Measurements from ENCODE around the gene KRT17. TPM values are rescaled to one million over a fixed set of nuclear protein-coding genes. Genes with fewer than 3 reads are reported as not detected.
A peak's percentile ranks its signal among the peaks of the same experiment; 100 is the strongest.

KRT17 gene
- total RNA-seq, 1 experiment from 2014 or later = 1.5 TPM

DNA sequence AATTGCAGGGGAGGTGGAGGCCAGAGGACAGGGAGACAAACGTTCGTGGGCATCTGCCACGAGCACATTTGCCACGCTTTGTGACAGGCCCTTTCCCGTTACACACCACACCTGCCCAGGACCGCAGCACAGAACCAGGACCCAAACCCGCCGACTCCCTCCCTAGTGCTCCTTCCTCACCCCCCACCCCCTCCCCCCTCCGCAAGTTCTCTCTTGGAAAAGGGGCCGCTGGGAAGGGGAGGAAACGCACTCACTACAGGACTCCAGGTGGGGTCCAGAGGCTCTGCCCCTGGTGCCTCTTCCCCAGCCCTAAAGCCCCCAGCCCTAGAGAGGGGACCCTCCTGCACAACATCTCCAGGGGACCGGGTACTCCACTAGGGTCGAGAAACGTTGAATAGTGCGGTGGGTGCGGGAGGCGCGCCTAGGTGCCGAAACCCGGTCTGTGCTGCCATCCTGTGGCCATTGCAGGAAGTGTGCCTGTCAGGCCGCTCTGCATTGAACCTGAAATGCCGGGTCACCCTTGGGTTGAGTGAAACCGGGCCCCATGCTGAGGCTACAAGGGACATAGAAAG lies 42.4 kb upstream of the KRT17 start (continued):
- TF ChIP-seq, protein P1, sequence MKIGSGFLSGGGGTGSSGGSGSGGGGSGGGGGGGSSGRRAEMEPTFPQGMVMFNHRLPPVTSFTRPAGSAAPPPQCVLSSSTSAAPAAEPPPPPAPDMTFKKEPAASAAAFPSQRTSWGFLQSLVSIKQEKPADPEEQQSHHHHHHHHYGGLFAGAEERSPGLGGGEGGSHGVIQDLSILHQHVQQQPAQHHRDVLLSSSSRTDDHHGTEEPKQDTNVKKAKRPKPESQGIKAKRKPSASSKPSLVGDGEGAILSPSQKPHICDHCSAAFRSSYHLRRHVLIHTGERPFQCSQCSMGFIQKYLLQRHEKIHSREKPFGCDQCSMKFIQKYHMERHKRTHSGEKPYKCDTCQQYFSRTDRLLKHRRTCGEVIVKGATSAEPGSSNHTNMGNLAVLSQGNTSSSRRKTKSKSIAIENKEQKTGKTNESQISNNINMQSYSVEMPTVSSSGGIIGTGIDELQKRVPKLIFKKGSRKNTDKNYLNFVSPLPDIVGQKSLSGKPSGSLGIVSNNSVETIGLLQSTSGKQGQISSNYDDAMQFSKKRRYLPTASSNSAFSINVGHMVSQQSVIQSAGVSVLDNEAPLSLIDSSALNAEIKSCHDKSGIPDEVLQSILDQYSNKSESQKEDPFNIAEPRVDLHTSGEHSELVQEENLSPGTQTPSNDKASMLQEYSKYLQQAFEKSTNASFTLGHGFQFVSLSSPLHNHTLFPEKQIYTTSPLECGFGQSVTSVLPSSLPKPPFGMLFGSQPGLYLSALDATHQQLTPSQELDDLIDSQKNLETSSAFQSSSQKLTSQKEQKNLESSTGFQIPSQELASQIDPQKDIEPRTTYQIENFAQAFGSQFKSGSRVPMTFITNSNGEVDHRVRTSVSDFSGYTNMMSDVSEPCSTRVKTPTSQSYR (CRISPR knock-in tag; IDR thresholded peaks at IDR 0.05) = no peak
- TF ChIP-seq, protein P2, sequence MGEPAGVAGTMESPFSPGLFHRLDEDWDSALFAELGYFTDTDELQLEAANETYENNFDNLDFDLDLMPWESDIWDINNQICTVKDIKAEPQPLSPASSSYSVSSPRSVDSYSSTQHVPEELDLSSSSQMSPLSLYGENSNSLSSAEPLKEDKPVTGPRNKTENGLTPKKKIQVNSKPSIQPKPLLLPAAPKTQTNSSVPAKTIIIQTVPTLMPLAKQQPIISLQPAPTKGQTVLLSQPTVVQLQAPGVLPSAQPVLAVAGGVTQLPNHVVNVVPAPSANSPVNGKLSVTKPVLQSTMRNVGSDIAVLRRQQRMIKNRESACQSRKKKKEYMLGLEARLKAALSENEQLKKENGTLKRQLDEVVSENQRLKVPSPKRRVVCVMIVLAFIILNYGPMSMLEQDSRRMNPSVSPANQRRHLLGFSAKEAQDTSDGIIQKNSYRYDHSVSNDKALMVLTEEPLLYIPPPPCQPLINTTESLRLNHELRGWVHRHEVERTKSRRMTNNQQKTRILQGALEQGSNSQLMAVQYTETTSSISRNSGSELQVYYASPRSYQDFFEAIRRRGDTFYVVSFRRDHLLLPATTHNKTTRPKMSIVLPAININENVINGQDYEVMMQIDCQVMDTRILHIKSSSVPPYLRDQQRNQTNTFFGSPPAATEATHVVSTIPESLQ (CRISPR knock-in tag; IDR thresholded peaks at IDR 0.05) = no peak
- TF ChIP-seq OVOL2 (CRISPR knock-in tag; IDR thresholded peaks at IDR 0.05; ENCODE audit: borderline replicate concordance) (no peak), ZNF219 (CRISPR knock-in tag; IDR thresholded peaks at IDR 0.05; ENCODE audit: borderline replicate concordance) (no peak), CBFB (CRISPR knock-in tag; IDR thresholded peaks at IDR 0.05; ENCODE audit: low read depth) (no peak), ZNF232 (CRISPR knock-in tag; IDR thresholded peaks at IDR 0.05) (no peak), KAT7 (CRISPR knock-in tag; IDR thresholded peaks at IDR 0.05; ENCODE audit: borderline replicate concordance) (no peak), EMX1 (CRISPR knock-in tag; IDR thresholded peaks at IDR 0.05) (no peak), IRF2 (CRISPR knock-in tag; IDR thresholded peaks at IDR 0.05; ENCODE audit: borderline replicate concordance, low read depth) (no peak), PRRX2 (CRISPR knock-in tag; IDR thresholded peaks at IDR 0.05) (no peak), ZNF138 (CRISPR knock-in tag; conservative IDR thresholded peaks at IDR 0.05) (no peak), ZNF317 (CRISPR knock-in tag; IDR thresholded peaks at IDR 0.05; ENCODE audit: borderline replicate concordance, low read depth) (no peak), ETV6 (CRISPR knock-in tag; IDR thresholded peaks at IDR 0.05) (0 out of 2 replicates have a peak, but pooled peaks have one; percentile 45)
- TF ChIP-seq, protein P3, sequence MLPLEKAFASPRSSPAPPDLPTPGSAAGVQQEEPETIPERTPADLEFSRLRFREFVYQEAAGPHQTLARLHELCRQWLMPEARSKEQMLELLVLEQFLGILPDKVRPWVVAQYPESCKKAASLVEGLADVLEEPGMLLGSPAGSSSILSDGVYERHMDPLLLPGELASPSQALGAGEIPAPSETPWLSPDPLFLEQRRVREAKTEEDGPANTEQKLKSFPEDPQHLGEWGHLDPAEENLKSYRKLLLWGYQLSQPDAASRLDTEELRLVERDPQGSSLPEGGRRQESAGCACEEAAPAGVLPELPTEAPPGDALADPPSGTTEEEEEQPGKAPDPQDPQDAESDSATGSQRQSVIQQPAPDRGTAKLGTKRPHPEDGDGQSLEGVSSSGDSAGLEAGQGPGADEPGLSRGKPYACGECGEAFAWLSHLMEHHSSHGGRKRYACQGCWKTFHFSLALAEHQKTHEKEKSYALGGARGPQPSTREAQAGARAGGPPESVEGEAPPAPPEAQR (CRISPR knock-in tag; IDR thresholded peaks at IDR 0.05) = no peak
- TF ChIP-seq, protein P4, sequence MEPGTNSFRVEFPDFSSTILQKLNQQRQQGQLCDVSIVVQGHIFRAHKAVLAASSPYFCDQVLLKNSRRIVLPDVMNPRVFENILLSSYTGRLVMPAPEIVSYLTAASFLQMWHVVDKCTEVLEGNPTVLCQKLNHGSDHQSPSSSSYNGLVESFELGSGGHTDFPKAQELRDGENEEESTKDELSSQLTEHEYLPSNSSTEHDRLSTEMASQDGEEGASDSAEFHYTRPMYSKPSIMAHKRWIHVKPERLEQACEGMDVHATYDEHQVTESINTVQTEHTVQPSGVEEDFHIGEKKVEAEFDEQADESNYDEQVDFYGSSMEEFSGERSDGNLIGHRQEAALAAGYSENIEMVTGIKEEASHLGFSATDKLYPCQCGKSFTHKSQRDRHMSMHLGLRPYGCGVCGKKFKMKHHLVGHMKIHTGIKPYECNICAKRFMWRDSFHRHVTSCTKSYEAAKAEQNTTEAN (CRISPR knock-in tag; IDR thresholded peaks at IDR 0.05) = no peak
- TF ChIP-seq, protein P5, sequence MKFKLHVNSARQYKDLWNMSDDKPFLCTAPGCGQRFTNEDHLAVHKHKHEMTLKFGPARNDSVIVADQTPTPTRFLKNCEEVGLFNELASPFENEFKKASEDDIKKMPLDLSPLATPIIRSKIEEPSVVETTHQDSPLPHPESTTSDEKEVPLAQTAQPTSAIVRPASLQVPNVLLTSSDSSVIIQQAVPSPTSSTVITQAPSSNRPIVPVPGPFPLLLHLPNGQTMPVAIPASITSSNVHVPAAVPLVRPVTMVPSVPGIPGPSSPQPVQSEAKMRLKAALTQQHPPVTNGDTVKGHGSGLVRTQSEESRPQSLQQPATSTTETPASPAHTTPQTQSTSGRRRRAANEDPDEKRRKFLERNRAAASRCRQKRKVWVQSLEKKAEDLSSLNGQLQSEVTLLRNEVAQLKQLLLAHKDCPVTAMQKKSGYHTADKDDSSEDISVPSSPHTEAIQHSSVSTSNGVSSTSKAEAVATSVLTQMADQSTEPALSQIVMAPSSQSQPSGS (CRISPR knock-in tag; IDR thresholded peaks at IDR 0.05; ENCODE audit: borderline replicate concordance, low read depth) = no peak

DNA sequence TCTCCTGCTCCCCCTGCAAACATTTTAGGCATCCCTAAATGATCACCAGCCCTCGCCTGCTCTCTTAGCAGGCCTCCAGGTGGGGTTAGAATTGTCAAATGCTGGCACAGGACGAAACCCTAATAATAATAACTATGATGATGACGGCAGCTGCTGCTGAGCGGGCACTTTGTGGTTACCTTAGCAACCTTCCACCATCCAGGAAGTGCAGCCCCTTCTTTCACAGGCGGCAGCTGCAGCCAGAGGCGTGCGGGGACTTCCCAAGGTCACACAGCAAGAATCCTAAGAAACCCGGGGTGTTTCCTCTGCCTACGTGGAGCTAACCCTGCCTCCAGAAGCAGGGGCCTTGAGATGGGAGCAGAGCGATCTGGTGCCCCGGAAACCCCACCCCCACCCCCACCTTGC lies 41.9 kb upstream of the KRT17 start:
- ChIA-PET POLR2A (interaction anchor here (0.6 to 4.1 kb wide), 5 partner anchors 18 to 1046 kb away, joined by 3 to 38 read pairs (median 7); partner anchors contain the start of genes EIF1 and KRT19), CTCF (interaction anchor here (0.7 to 10.0 kb wide), 49 partner anchors 9 to 1051 kb away, joined by 3 to 380 read pairs (median 6); partner anchors contain the start of genes EIF1, JUP, KRT13 and KRT17)
- TF ChIP-seq, protein P1 (CRISPR knock-in tag; IDR thresholded peaks at IDR 0.05) = 0 out of 2 replicates have a peak, but pooled peaks have one; percentile 1
- TF ChIP-seq NFE2L1 (CRISPR knock-in tag; IDR thresholded peaks at IDR 0.05) = no peak
- TF ChIP-seq TEAD4 (CRISPR knock-in tag; IDR thresholded peaks at IDR 0.05) = no peak
- TF ChIP-seq EMX1 (CRISPR knock-in tag; IDR thresholded peaks at IDR 0.05) = no peak
- no peak for TF ChIP-seq SOX15 (CRISPR knock-in tag; IDR thresholded peaks at IDR 0.05)
- TF ChIP-seq, protein P6, sequence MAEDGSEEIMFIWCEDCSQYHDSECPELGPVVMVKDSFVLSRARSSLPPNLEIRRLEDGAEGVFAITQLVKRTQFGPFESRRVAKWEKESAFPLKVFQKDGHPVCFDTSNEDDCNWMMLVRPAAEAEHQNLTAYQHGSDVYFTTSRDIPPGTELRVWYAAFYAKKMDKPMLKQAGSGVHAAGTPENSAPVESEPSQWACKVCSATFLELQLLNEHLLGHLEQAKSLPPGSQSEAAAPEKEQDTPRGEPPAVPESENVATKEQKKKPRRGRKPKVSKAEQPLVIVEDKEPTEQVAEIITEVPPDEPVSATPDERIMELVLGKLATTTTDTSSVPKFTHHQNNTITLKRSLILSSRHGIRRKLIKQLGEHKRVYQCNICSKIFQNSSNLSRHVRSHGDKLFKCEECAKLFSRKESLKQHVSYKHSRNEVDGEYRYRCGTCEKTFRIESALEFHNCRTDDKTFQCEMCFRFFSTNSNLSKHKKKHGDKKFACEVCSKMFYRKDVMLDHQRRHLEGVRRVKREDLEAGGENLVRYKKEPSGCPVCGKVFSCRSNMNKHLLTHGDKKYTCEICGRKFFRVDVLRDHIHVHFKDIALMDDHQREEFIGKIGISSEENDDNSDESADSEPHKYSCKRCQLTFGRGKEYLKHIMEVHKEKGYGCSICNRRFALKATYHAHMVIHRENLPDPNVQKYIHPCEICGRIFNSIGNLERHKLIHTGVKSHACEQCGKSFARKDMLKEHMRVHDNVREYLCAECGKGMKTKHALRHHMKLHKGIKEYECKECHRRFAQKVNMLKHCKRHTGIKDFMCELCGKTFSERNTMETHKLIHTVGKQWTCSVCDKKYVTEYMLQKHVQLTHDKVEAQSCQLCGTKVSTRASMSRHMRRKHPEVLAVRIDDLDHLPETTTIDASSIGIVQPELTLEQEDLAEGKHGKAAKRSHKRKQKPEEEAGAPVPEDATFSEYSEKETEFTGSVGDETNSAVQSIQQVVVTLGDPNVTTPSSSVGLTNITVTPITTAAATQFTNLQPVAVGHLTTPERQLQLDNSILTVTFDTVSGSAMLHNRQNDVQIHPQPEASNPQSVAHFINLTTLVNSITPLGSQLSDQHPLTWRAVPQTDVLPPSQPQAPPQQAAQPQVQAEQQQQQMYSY (CRISPR knock-in tag; IDR thresholded peaks at IDR 0.05) = no peak
- peak overlapping the region; percentile 94 for H3K27ac Mint-ChIP-seq
- no peaks in the 10 kb centered on the region for H3K9me3 Mint-ChIP-seq
- peaks cover 16% of the 10 kb centered on the region for H3K4me1 Mint-ChIP-seq
- DNase-seq (ENCODE audit: low spot score) (no peak), ATAC-seq (peak; percentile 1; the same call in 1 of the 2 replicates)
- H3K4me3 Mint-ChIP-seq = peak overlapping the region; percentile 85
- no peaks in the 10 kb centered on the region for H3K36me3 Mint-ChIP-seq
- peaks cover 17% of the 10 kb centered on the region for H3K27me3 Mint-ChIP-seq (ENCODE audit: low read depth)

Data from WTC11 (cell line).